ENCODE results near the gene ADAMTSL1. TPM values are rescaled to one million over a fixed set of nuclear protein-coding genes. Genes with fewer than 3 reads are reported as not detected.

Gene ADAMTSL1
- total RNA-seq, 1 experiment from 2014 or later, result not detected

DNA sequence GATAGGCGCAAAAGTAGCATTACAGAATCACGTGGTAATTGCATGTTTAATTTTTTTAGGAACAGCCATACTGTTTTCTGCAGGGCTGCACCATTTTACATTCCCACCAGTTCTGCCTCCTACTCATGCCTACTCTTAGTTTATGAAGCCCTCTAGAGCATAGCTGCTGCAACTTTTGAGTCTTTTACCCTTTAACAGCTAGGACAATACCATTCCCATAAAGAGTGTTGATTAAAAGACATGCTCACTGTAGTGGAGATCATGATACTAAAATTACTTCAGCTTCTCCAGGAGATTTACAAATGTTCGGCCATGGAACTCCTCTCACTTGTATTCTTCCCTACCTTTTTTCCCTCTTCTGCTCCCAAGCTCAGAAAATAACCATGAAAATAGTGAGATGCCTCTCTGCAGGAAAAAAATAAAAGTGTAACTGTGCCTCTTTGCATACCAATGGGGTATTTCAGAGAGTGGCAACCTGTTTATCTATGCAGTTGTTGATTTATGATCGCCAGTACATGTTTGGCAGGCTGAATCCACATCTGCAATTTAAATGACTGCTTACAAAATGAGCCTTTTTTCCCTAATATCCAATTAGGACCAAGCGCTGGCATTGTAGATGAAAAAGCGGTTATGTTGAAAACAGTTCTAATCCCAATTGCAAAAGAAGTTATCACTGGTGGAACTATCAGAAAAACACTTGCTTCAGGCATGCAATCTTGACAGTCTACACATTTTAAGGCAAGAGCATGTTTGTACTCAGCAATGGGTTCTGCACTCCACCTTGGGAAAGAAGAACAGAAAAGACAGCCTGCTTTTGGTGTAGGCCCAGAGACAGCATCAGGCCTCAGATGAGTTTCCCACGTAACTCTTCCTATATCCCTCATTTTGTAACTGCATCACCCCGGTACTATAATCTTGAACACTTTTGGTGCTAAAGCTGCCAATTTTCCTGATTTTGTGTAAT lies 131.1 kb downstream of the ADAMTSL1 start:
- no peaks in the 10 kb centered on the region for H3K36me3 ChIP-seq (ENCODE audit: control insufficient read depth in 1 of 2, insufficient read depth in 2 of 2, low read length in 2 of 2)
- DNase-seq (ENCODE audit: low read depth, low spot score) (no peak), ATAC-seq (no peak)
- no peak overlapping the region for H3K4me2 ChIP-seq (ENCODE audit: low read length)
- intact Hi-C loops (cut with micrococcal nuclease), result no loop called here
- H3K27ac ChIP-seq (ENCODE audit: low read depth, low read length), result no peak overlapping the region
- no TSS peak for BruUV-seq (replicated peaks)
- no peaks in the 10 kb centered on the region for H3K4me1 ChIP-seq (ENCODE audit: control insufficient read depth in 1 of 2, insufficient read depth in 2 of 2, low read length in 2 of 2)
- CTCF ChIA-PET, result no interaction called here
- POLR2A ChIA-PET, result no interaction called here
- no peak overlapping the region for H2AFZ ChIP-seq (ENCODE audit: low read depth, low read length, poor library complexity, severe bottlenecking)
- H3K9me3 ChIP-seq (ENCODE audit: control insufficient read depth in 1 of 2, insufficient read depth in 1 of 2, low read depth in 1 of 2, low read length in 2 of 2), result no peaks in the 10 kb centered on the region
- H3K9me2 ChIP-seq (ENCODE audit: insufficient read depth), result no peaks in the 10 kb centered on the region
- H4K20me1 ChIP-seq (ENCODE audit: insufficient read depth), result no peaks in the 10 kb centered on the region
- no peaks in the 10 kb centered on the region for H3K79me2 ChIP-seq (ENCODE audit: insufficient read depth, low read length)
- no peak overlapping the region for H3K9ac ChIP-seq (ENCODE audit: low read length)
- TF ChIP-seq, protein P1, sequence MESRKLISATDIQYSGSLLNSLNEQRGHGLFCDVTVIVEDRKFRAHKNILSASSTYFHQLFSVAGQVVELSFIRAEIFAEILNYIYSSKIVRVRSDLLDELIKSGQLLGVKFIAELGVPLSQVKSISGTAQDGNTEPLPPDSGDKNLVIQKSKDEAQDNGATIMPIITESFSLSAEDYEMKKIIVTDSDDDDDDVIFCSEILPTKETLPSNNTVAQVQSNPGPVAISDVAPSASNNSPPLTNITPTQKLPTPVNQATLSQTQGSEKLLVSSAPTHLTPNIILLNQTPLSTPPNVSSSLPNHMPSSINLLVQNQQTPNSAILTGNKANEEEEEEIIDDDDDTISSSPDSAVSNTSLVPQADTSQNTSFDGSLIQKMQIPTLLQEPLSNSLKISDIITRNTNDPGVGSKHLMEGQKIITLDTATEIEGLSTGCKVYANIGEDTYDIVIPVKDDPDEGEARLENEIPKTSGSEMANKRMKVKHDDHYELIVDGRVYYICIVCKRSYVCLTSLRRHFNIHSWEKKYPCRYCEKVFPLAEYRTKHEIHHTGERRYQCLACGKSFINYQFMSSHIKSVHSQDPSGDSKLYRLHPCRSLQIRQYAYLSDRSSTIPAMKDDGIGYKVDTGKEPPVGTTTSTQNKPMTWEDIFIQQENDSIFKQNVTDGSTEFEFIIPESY (IDR thresholded peaks at IDR 0.05; ENCODE audit: extremely low read depth, insufficient replicate concordance, low read length), result no peak
- TF ChIP-seq CBX3 (IDR thresholded peaks at IDR 0.05; ENCODE audit: low read depth) (no peak), JUND (IDR thresholded peaks at IDR 0.05) (no peak), POLR2AphosphoS5 (IDR thresholded peaks at IDR 0.05; ENCODE audit: low read depth, low read length) (no peak), CEBPB (IDR thresholded peaks at IDR 0.05; ENCODE audit: low read depth) (no peak), SP1 (IDR thresholded peaks at IDR 0.05; ENCODE audit: low read depth) (no peak), EZH2 (IDR thresholded peaks at IDR 0.05) (no peak), YY1 (IDR thresholded peaks at IDR 0.05; ENCODE audit: extremely low read depth, insufficient replicate concordance, low read depth, low read length) (no peak), EZH2phosphoT487 (IDR thresholded peaks at IDR 0.05; ENCODE audit: borderline replicate concordance) (no peak), FOSL1 (IDR thresholded peaks at IDR 0.05; ENCODE audit: low read depth) (no peak)
- TF ChIP-seq, protein P2, sequence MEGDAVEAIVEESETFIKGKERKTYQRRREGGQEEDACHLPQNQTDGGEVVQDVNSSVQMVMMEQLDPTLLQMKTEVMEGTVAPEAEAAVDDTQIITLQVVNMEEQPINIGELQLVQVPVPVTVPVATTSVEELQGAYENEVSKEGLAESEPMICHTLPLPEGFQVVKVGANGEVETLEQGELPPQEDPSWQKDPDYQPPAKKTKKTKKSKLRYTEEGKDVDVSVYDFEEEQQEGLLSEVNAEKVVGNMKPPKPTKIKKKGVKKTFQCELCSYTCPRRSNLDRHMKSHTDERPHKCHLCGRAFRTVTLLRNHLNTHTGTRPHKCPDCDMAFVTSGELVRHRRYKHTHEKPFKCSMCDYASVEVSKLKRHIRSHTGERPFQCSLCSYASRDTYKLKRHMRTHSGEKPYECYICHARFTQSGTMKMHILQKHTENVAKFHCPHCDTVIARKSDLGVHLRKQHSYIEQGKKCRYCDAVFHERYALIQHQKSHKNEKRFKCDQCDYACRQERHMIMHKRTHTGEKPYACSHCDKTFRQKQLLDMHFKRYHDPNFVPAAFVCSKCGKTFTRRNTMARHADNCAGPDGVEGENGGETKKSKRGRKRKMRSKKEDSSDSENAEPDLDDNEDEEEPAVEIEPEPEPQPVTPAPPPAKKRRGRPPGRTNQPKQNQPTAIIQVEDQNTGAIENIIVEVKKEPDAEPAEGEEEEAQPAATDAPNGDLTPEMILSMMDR (IDR thresholded peaks at IDR 0.05 in 2 of 3, conservative IDR thresholded peaks at IDR 0.05 in 1 of 3; ENCODE audit: borderline replicate concordance in 1 of 3, insufficient read depth in 1 of 3, low read depth in 2 of 3, low read length in 2 of 3), result no peak
- TF ChIP-seq, protein P3, sequence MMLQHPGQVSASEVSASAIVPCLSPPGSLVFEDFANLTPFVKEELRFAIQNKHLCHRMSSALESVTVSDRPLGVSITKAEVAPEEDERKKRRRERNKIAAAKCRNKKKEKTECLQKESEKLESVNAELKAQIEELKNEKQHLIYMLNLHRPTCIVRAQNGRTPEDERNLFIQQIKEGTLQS (IDR thresholded peaks at IDR 0.05), result no peak
- H3K4me3 ChIP-seq (replicated peaks in 1 of 2; ENCODE audit: low read depth in 1 of 2, low read length in 2 of 2), result no peak overlapping the region
- RAD21 ChIA-PET (ENCODE audit: low non-redundant PET in 1 of 2, low total read pairs in 2 of 2, uncharacterized antibody in 2 of 2, unreplicated experiment in 2 of 2), result no interaction called here
- no peaks in the 10 kb centered on the region for H3K27me3 ChIP-seq (ENCODE audit: insufficient read depth, low read length)
